K562 (cell line): ENCODE results near the gene SHE.

ENCODE experiments used
- CREB1 ChIP-seq, 2 experiments: sonication (generic) in 1 of 2; formaldehyde crosslinking in 1 of 2; IDR thresholded peaks; 2 replicates each; pipeline versions ENCODE4 v1.6.1 to v1.8.0; 2012 to 2022; ENCODE audit warnings: inconsistent platforms in 1 of 2, mild to moderate bottlenecking in 1 of 2, missing genetic modification reagents in 1 of 2, moderate library complexity in 1 of 2
- EHMT2 ChIP-seq: fragments of 450-650 bp; IDR thresholded peaks from 2 replicates; pipeline ENCODE4 v1.6.1; 2018; ENCODE audit warnings: antibody characterized with exemption
- PHF8 ChIP-seq: fragments of 200-600 bp; sonication (generic); IDR thresholded peaks from 2 replicates; pipeline ENCODE4 v1.6.1; 2012; ENCODE audit warnings: mixed run types, mild to moderate bottlenecking, inconsistent platforms, low read length, moderate library complexity, borderline replicate concordance
- POLR2A ChIP-seq: fragments of 450-650 bp; conservative IDR thresholded peaks from 2 replicates; pipeline ENCODE4 v1.6.1; 2016
- POLR2AphosphoS5 ChIP-seq: IDR thresholded peaks from 2 replicates; pipeline ENCODE4 v1.6.1; 2011; ENCODE audit warnings: mild to moderate bottlenecking, low read depth, low read length, moderate library complexity; ENCODE audit not compliant: control insufficient read depth, insufficient read depth
- ZNF133 ChIP-seq: fragments of 250-450 bp; sonication (Bioruptor Pico); IDR thresholded peaks from 2 replicates; pipeline ENCODE4 v1.4.0; 2020; ENCODE audit warnings: mild to moderate bottlenecking
- ZNF239 ChIP-seq: fragments of 250-450 bp; sonication (Bioruptor Pico); IDR thresholded peaks from 2 replicates; pipeline ENCODE4 v1.4.0; 2020; ENCODE audit warnings: mild to moderate bottlenecking
- ZNF384 ChIP-seq: IDR thresholded peaks from 2 replicates; pipeline ENCODE4 v1.6.1; 2012; ENCODE audit warnings: low read depth, low read length, improper control_type of control experiment
- TF ChIP-seq, protein P1 (sequence below), 3 experiments: IDR thresholded peaks in 2 of 3; conservative IDR thresholded peaks in 1 of 3; 2 replicates each; pipeline ENCODE4 v1.5.1; 2011 to 2012; ENCODE audit warnings: low read length in 3 of 3, mild to moderate bottlenecking in 3 of 3, control low read depth in 2 of 3, improper control_type of control experiment in 1 of 3, inconsistent platforms in 1 of 3, low read depth in 1 of 3, mixed read lengths in 1 of 3, moderate library complexity in 1 of 3; ENCODE audit not compliant: insufficient read depth in 2 of 3
- TF ChIP-seq, protein P2 (sequence below): fragments of 450-650 bp; formaldehyde crosslinking; IDR thresholded peaks from 2 replicates; pipeline ENCODE4 v1.4.0; 2022; ENCODE audit warnings: mild to moderate bottlenecking, moderate library complexity

DNA sequence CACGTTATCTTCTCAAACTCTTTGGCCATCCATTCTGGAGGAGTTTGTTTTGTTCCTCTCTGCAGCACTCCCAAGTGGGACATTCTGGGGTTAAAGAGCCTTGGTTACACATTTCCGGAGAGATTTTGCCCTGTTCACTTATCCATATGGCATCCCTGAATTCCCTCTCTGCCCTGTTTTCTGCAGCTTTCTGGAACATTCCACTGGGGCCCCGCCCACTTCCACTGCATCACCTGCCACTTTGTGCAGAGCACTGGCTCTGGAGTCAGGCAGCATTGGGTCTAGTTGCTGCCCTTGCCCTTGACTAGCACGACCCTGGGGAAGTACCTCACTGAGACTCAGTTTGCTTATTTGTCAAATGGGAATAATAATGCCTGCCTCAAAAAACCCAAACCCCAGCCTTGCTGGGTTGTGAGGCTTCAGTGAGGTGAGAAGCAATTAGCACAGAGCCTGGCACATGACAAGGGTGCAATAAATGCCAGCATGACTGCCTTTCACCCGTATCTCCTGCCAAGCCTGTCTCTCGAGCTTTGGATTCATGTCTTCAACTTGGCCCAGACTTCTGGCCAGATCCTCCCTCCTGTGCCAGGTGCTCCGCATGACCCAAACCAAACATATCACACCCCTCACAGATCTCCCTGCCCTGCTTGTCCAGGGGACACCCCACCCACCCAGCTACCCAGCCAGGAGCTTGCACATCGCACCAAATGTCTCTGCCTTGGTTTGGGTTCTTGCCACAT, 58.8 kb downstream of the SHE start:
- TF ChIP-seq POLR2A = no peak
- no peak for TF ChIP-seq ZNF384
- TF ChIP-seq ZNF239 = no peak
- no peak for TF ChIP-seq ZNF133 (CRISPR knock-in tag)
- TF ChIP-seq POLR2AphosphoS5 = no peak
- TF ChIP-seq EHMT2 = no peak
- TF ChIP-seq, protein P1, sequence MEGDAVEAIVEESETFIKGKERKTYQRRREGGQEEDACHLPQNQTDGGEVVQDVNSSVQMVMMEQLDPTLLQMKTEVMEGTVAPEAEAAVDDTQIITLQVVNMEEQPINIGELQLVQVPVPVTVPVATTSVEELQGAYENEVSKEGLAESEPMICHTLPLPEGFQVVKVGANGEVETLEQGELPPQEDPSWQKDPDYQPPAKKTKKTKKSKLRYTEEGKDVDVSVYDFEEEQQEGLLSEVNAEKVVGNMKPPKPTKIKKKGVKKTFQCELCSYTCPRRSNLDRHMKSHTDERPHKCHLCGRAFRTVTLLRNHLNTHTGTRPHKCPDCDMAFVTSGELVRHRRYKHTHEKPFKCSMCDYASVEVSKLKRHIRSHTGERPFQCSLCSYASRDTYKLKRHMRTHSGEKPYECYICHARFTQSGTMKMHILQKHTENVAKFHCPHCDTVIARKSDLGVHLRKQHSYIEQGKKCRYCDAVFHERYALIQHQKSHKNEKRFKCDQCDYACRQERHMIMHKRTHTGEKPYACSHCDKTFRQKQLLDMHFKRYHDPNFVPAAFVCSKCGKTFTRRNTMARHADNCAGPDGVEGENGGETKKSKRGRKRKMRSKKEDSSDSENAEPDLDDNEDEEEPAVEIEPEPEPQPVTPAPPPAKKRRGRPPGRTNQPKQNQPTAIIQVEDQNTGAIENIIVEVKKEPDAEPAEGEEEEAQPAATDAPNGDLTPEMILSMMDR (IDR thresholded peaks at IDR 0.05 in 2 of 3, conservative IDR thresholded peaks at IDR 0.05 in 1 of 3; ENCODE audit: insufficient read depth in 2 of 3, low read depth in 1 of 3, low read length in 3 of 3) = no peak
- no peak for TF ChIP-seq PHF8
- no peak for TF ChIP-seq CREB1 (IDR thresholded peaks at IDR 0.05)
- TF ChIP-seq CREB1 (CRISPR knock-in tag; IDR thresholded peaks at IDR 0.05) = no peak
- TF ChIP-seq, protein P2, sequence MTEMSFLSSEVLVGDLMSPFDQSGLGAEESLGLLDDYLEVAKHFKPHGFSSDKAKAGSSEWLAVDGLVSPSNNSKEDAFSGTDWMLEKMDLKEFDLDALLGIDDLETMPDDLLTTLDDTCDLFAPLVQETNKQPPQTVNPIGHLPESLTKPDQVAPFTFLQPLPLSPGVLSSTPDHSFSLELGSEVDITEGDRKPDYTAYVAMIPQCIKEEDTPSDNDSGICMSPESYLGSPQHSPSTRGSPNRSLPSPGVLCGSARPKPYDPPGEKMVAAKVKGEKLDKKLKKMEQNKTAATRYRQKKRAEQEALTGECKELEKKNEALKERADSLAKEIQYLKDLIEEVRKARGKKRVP (CRISPR knock-in tag) = no peak
